ENCODE data around the gene NADSYN1.

Gene NADSYN1

GRCh38 chr11:71491531-71491930 lies 38.5 kb downstream of the NADSYN1 start:
- DNase-seq (ENCODE audit: low spot score): no peak

GRCh38 chr11:71491940-71492339 lies 38.9 kb downstream of the NADSYN1 start:
- DNase-seq (ENCODE audit: low spot score): no peak

DNA sequence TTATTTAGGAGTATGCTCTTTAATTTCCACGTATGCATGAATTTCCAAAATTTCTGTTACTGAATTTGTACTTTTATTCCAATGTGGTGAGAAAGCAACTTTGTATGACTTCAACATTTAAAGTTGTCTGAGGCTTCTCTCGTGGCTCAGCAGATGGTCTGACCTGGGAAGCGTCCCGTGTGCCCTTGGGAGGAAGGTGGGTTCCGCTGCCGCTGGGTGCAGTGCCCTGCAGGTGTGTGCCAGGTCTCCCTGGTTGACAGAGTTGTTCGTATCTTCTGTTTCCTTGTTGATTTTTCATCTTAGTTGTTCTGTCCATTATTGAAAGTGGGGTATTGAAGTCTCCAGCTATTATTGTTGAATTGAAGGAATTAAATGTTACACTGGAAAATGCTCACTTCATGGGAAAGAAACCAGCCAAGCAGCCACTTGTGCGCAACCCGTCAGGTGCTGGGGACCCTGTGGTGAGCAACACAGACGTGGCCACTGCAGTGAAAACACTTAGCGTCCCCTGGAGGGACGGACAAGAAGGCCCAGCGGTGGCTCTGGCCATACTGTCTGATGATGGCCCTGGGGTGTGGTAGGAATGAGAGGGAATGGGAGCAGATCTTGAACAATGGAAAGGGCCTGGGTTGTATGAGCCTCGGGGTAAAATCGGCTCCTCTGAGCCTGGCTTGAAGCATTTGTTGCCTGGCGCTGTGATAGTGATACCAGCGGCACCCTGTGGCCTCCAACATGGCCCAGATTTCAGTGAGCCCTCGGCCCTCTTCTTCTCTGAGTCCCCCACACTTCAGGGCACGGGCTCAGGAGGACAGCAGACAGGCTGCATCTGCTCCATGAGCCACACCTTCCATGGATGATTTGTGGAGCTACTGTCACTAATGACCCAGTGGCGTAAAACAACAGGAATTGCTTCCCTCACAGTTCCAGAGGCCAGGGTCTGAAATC lies 42.6 kb downstream of the NADSYN1 start:
- DNase-seq (ENCODE audit: low spot score): no peak

- DNase-seq (ENCODE audit: low spot score): no peak
Measured at GRCh38 chr11:71496421-71496820, 43.4 kb downstream of the NADSYN1 start.

DNA sequence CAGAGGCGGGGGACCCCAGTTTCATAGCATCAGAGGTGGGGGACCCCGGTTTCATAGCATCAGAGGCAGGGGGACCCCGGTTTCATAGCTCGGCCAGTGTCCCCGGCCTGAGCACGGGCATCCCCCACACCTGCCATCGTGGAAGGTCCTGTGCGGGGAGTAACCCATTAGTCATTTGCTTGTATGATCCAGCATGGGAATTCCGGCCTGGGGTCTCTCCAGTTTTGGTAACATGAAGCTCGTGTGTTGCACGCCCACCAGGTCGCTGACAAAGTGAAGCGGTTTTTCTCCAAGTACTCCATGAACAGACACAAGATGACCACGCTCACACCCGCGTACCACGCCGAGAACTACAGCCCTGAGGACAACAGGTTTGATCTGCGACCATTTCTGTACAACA lies 45.1 kb downstream of the NADSYN1 start:
- DNase-seq (ENCODE audit: low spot score): no peak

GRCh38 chr11:71499125-71499524 lies 46.1 kb downstream of the NADSYN1 start:
- DNase-seq (ENCODE audit: low spot score): peak; percentile 3

GRCh38 chr11:71499546-71499945 lies 46.5 kb downstream of the NADSYN1 start:
- no peak for DNase-seq (ENCODE audit: low spot score)

DNA sequence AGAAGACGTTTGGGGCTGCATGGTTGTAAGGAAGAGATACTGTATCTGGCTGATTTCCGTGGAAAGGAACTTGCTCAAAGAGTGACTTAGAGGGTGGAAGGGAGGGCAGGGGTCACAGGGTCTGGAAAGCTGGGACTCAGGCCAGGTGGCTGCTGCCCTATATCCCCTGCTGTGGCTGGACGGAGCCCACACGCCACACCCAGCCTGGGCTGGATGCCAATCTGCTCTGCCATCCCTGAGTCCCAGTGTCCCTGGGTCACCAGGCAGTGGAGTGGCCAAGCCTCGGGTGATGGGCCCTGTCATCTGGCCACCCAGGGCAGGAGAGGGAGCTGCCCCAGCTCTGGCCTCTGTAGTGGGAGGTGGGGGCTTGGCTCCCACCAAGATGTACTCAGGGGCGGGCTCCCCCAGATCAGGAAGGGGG lies 47.6 kb downstream of the NADSYN1 start:
- no peak for DNase-seq (ENCODE audit: low spot score)

DNA sequence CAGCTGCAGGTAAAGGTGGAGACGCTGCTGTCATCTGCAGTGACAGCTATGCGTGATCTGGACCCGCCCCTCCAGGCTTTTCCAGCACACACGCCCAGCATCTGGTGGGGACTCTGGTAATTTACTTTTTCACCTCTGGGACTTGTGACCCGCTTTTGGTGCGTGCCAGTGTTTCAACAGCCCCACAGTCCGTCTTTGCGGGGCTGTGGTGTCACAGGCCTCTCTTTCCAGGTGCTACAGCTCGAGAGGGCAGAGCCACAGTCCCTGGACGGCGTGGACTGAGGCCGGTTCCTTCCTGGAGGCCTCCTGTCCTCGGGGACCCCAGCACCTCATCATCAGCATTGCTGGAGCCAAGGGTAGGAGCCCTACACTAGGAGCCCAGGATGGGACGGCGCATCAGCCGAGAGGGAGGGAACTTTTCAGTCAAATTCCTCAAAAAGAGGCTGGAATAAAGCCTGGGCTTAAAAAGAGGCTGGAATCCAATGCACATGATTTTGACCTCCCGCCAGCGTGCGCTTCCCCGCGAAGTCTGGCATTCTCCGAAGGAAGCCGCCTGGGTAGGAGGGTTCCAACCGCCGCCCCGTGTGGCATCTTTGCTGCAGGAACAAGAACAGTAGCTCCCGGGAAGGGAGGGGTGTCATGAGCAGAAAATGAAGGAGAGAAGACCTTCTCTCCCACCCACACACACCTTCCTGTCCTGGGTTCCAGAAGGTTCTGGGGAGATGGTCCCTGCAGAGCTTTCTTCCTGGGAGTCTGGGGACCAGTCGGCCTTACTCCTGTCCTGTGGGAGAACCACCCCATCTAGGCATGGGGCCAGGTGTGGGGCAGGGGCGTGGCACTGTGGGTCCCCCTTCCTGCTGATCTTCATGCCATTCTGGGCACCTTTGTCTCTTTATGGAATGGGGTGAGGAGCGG lies 48.3 kb downstream of the NADSYN1 start:
- DNase-seq (ENCODE audit: low spot score): no peak

- DNase-seq (ENCODE audit: low spot score): no peak
Measured at GRCh38 chr11:71502026-71502425, 49.0 kb downstream of the NADSYN1 start.

- DNase-seq (ENCODE audit: low spot score): no peak
Measured at GRCh38 chr11:71502871-71503435, 50.0 kb downstream of the NADSYN1 start.

GRCh38 chr11:71504531-71504930 lies 51.5 kb downstream of the NADSYN1 start:
- no peak for DNase-seq (ENCODE audit: low spot score)

- no peak for DNase-seq (ENCODE audit: low spot score)
Measured at GRCh38 chr11:71505001-71505400, 52.0 kb downstream of the NADSYN1 start.

DNA sequence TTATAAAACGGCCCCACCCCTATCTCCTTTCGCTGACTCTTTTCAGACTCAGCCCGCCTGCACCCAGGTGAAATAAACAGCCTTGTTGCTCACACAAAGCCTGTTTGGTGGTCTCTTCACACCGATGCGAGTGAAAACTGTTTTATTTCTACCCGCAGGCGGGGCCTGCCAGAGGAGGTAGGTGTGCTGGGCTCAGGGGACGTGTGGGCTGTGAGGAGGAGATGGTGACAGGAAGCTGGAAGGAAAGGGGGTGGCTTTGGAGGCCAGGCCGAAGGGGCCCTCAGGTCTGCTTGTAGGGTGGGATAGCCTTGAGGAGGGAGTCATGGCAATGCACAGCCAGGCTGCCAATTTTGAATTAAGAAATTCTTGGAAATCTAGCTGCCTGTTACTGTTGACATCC lies 52.8 kb downstream of the NADSYN1 start:
- DNase-seq (ENCODE audit: low spot score): no peak

DNA sequence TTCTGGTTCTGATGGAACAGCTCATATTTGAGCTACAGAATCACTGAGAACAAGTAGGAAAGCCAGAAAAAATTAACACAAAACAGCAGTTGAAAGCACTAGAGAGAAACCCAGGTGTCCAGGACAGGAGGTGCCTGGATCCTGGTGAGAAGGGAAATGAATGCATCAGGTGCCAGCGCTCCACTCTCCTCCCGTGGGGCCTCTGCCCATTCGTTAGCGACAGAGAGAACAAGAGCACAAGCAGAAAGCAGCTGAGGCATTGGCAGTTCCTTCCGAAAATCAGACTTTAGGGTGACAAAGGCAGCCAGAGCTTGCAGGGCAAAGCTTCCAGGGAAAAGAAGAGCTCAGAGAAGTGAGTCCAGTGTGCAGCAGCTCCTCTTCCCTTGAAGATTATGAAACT lies 54.1 kb downstream of the NADSYN1 start:
- no peak for DNase-seq (ENCODE audit: low spot score)

DNA sequence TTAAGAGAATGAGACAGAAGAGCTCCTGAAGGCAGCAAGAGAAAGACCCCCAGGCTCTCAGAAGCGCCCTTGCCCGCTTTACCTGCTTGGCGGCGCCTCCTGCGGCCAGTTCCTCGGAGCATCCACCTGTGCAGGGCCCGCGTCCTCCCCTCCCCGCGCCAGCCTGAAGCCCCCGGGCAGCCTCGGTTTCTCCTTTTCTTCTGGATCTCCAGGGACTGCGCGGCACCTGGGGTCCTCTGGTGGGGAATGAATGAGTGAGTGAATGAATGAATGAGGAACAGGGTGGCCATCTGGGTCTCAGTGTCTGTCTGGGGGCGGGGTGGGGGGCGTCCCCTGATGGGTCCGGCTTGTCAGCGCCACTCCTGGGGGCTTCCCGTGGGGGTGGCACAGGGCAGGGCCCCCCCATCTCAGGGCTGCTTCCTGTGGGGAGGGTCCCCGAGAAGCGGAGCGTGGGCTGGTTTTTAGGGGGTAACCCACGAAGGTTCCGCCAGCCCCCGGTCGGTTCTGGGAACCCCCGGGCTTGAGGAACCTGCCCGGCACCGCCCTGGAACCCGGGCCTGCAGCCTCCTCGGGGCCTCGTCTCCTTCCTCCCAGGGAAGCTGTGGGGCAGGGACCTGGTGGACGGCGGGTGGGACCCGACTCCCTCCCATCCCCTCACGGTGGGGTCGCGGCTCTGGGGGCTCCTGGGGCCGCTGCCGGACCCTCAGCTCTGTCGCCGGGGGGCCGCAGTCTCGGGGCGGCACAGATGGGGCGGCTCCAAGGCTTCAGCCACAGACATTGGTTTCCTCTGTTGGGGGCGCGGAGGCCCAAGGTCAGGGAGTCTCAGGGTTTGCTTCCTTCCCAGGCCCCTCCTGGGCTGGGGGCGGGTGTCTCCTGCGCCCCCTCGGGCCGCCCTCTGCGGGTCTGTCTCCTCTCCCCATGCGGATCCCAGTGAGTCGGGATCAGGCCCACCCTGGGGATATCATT lies 65.8 kb downstream of the NADSYN1 start:
- DNase-seq (ENCODE audit: low spot score): no peak

DNA sequence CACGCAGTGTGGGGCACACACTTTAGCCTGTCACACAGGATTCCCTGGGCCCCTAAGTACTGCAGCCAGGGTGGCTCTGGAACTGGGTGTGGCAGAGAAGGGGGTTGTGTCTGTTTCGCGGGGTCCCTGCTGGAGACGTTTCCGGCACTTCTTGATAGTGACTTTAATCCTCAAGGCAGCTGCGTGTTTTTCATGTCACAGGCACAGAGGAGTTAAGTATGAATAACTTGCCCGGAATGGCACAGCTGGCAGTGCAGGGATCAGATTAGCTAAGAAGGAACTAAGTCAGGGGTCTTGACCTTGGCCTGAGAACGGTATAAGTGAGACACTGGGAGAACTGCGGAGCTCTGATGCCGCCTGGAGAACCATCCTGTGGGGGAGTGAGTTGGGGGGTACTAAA lies 66.5 kb downstream of the NADSYN1 start:
- no peak for DNase-seq (ENCODE audit: low spot score)

- no peak for DNase-seq (ENCODE audit: low spot score)
Measured at GRCh38 chr11:71525188-71525937, 72.4 kb downstream of the NADSYN1 start.

DNA sequence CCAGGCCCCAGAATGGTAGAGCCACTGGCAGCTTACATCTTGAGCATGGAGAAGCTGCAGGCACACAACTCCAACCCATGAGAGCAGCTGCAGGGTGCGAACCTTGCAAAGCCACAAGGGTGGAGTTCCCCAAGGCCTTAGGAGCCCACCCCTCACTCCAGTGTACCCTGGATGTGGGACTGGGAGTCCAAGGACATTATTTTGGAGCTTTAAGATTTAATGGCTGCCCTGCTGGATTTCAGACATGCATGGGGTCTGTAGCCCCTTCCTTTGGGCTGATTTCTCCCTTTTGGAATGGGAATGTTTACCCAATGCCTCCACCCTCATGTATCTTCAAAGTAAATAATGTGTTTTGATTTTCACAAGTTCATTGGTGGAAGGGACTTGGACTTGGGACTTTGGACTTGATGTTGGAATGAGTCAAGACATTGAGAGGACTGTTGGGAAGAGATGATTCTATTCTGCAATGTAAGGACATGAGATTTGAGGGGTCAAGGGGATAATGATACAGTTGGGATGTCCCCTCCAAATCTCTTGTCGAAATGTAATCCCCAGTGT lies 73.0 kb downstream of the NADSYN1 start:
- DNase-seq (ENCODE audit: low spot score): no peak

Measured in RKO (cell line).